Liver (tissue), 9 donors: Measurements from ENCODE around the gene KRT4. TPM values are rescaled to one million over a fixed set of nuclear protein-coding genes. Genes with fewer than 3 reads are reported as not detected.

Experiments
- DNase-seq: peaks from one replicate; pipeline ENCODE4 v3.0.0-alpha.2; 2017; ENCODE audit warnings: low spot score
- H3K27ac ChIP-seq, 2 donors: one replicate each; pipeline ENCODE4 v1.7.0; 2013; ENCODE audit warnings: inconsistent platforms in 2 of 2, low read length in 2 of 2, control low read depth in 1 of 2, low read depth in 1 of 2, mild to moderate bottlenecking in 1 of 2
- H3K27me3 ChIP-seq, 4 donors: one replicate each; pipeline versions ENCODE4 v1.6.1 to v1.7.0; 2013; ENCODE audit warnings: low read length in 3 of 4, inconsistent platforms in 1 of 4, mild to moderate bottlenecking in 1 of 4, moderate library complexity in 1 of 4; ENCODE audit not compliant: control insufficient read depth in 4 of 4, insufficient read depth in 4 of 4
- H3K36me3 ChIP-seq, 4 donors: one replicate each; pipeline versions ENCODE4 v1.6.1 to v1.7.0; 2013; ENCODE audit warnings: low read length in 3 of 4, mild to moderate bottlenecking in 3 of 4, low read depth in 1 of 4, moderate library complexity in 1 of 4; ENCODE audit not compliant: control insufficient read depth in 4 of 4, insufficient read depth in 3 of 4
- H3K4me1 ChIP-seq, 4 donors: one replicate each; pipeline versions ENCODE4 v1.6.1 to v1.7.0; 2013; ENCODE audit warnings: low read length in 3 of 4, mild to moderate bottlenecking in 3 of 4, moderate library complexity in 1 of 4; ENCODE audit not compliant: control insufficient read depth in 4 of 4, insufficient read depth in 4 of 4
- H3K4me3 ChIP-seq, 3 donors: one replicate each; pipeline versions ENCODE4 v1.6.1 to v1.7.0; 2013; ENCODE audit warnings: low read length in 3 of 3, control low read depth in 1 of 3, low read depth in 1 of 3, mild to moderate bottlenecking in 1 of 3
- H3K9ac ChIP-seq, 2 donors: one replicate each; pipeline ENCODE4 v1.7.0; 2013; ENCODE audit warnings: low read length in 2 of 2, mild to moderate bottlenecking in 2 of 2, moderate library complexity in 2 of 2, control low read depth in 1 of 2, low read depth in 1 of 2
- H3K9me3 ChIP-seq, 4 donors: one replicate each; pipeline versions ENCODE4 v1.6.1 to v1.7.0; 2013; ENCODE audit warnings: low read length in 3 of 4; ENCODE audit not compliant: control insufficient read depth in 4 of 4
- ATF3 ChIP-seq: IDR thresholded peaks from 2 replicates; pipeline ENCODE4 v1.6.1; 2016; ENCODE audit warnings: antibody characterized with exemption
- CTCF ChIP-seq: fragments of 150-350 bp; IDR thresholded peaks from 2 replicates; pipeline ENCODE4 v1.5.1; 2017; ENCODE audit warnings: improper control_type of control experiment, low read depth, low read length; ENCODE audit not compliant: missing input control
- EGR1 ChIP-seq, 2 donors: IDR thresholded peaks; 2 replicates each; pipeline ENCODE4 v1.6.1; 2016 to 2018; ENCODE audit warnings: antibody characterized with exemption in 2 of 2, low read depth in 2 of 2
- FOXA1 ChIP-seq: IDR thresholded peaks from 2 replicates; pipeline ENCODE4 v1.6.1; 2016; ENCODE audit warnings: antibody characterized with exemption
- GABPA ChIP-seq, 2 donors: IDR thresholded peaks in 1 of 2; conservative IDR thresholded peaks in 1 of 2; 2 replicates each; pipeline ENCODE4 v1.6.1; 2016; ENCODE audit warnings: antibody characterized with exemption in 2 of 2, mild to moderate bottlenecking in 1 of 2, moderate library complexity in 1 of 2
- HNF4A ChIP-seq, 2 donors: conservative IDR thresholded peaks; 2 replicates each; pipeline ENCODE4 v1.6.1; 2016; ENCODE audit warnings: antibody characterized with exemption in 2 of 2, mild to moderate bottlenecking in 2 of 2
- JUND ChIP-seq, 2 donors: IDR thresholded peaks; 2 replicates each; pipeline ENCODE4 v1.6.1; 2016; ENCODE audit warnings: antibody characterized with exemption in 2 of 2
- MAX ChIP-seq: IDR thresholded peaks from 2 replicates; pipeline ENCODE4 v1.6.1; 2016; ENCODE audit warnings: antibody characterized with exemption
- NR2F2 ChIP-seq: IDR thresholded peaks from 2 replicates; pipeline ENCODE4 v1.6.1; 2016; ENCODE audit warnings: antibody characterized with exemption
- RAD21 ChIP-seq, 2 donors: IDR thresholded peaks; 2 replicates each; pipeline ENCODE4 v1.6.1; 2016; ENCODE audit warnings: antibody characterized with exemption in 2 of 2, mild to moderate bottlenecking in 2 of 2
- REST ChIP-seq: IDR thresholded peaks from 2 replicates; pipeline ENCODE4 v1.6.1; 2016; ENCODE audit warnings: antibody characterized with exemption, mild to moderate bottlenecking
- SP1 ChIP-seq: IDR thresholded peaks from 2 replicates; pipeline ENCODE4 v1.6.1; 2018; ENCODE audit warnings: antibody characterized with exemption, mild to moderate bottlenecking
- YY1 ChIP-seq: IDR thresholded peaks from 2 replicates; pipeline ENCODE4 v1.6.1; 2016; ENCODE audit warnings: antibody characterized with exemption, mild to moderate bottlenecking
- WGBS: extraction: QIAGEN DNeasy Blood & Tissue Kit; methylation state at CpG from one replicate; pipeline ENCODE4 v1.1.7; 2013; 5-methylcytosine and 5-hydroxymethylcytosine counted together
- polyA plus RNA-seq, 2 donors: library from polyadenylated mRNA; stranded (reverse) in 1 of 2; unstranded in 1 of 2; fragments of 200-250 nt in 1 of 2; fragments of >200 nt in 1 of 2; fragmentation: Nextera tagmentation in 1 of 2; extraction: Ambion mirVana in 1 of 2; gene quantifications; one replicate each; pipeline versions ENCODE4 v1.2.1 to v1.2.3, GENCODE V29; 2013 to 2015
- total RNA-seq, 2 donors: library from RNA; depleted of rRNA; stranded (reverse); fragments of >200 nt; gene quantifications; one replicate each; pipeline ENCODE4 v1.2.3, GENCODE V29; 2014
- TF ChIP-seq, protein P1 (sequence below): IDR thresholded peaks from 2 replicates; pipeline ENCODE4 v1.6.1; 2016; ENCODE audit warnings: antibody characterized with exemption
- donor health status: healthy.
- donor health status: healthy.
- donor health status: healthy.
- donor health status: healthy.
- donor health status: healthy.

Gene KRT4
- total and polyA plus RNA-seq, 4 donors, result 0.05 to 0.23 TPM; not detected in 2

DNA sequence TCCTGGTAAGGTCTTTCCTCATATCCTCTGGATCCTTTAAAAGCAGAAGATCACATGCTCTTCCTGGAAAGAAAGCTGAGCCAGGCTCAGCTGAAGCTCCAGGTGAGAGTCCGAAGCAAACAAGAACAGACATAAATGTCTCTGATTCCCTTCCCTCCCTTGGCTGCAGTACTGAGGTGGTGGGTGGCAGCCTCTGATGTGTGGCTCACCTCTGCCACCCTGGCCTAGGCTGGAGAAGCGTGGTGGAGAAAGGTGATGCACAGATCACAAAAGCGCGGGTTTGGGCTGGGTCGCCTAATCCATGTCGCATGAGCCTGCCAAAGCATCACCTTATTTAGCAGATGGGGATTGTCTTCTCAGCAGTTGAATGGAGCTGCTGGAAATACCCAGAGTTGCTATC lies 34.0 kb downstream of the KRT4 start:
- 88% methylated on average over 6 of the region's 6 CpGs for WGBS
- H3K27me3 ChIP-seq, result no peaks in the 10 kb centered on the region
- no peak for DNase-seq
- no peaks in the 10 kb centered on the region for H3K36me3 ChIP-seq
- TF ChIP-seq FOXA1 (no peak), ATF3 (no peak), GABPA (IDR thresholded peaks at IDR 0.05 in 1 of 2, conservative IDR thresholded peaks at IDR 0.05 in 1 of 2) (no peak), RAD21 (IDR thresholded peaks at IDR 0.05) (no peak), MAX (no peak), JUND (IDR thresholded peaks at IDR 0.05) (no peak), YY1 (no peak), NR2F2 (no peak)
- no peak overlapping the region for H3K4me3 ChIP-seq
- no peaks in the 10 kb centered on the region for H3K9me3 ChIP-seq
- H3K27ac ChIP-seq, result no peak overlapping the region
- no peak overlapping the region for H3K9ac ChIP-seq
- no peaks in the 10 kb centered on the region for H3K4me1 ChIP-seq

GRCh38 chr12:52778833-52779232 lies 35.1 kb downstream of the KRT4 start:
- Histone ChIP-seq H3K27ac (no peak overlapping the region), H3K4me3 (no peak overlapping the region), H3K36me3 (no peaks in the 10 kb centered on the region), H3K9me3 (no peaks in the 10 kb centered on the region), H3K9ac (no peak overlapping the region), H3K27me3 (no peaks in the 10 kb centered on the region), H3K4me1 (no peaks in the 10 kb centered on the region)
- TF ChIP-seq HNF4A (conservative IDR thresholded peaks at IDR 0.05), result no peak
- TF ChIP-seq SP1, result no peak
- no peak for TF ChIP-seq RAD21 (IDR thresholded peaks at IDR 0.05)
- no peak for TF ChIP-seq EGR1 (IDR thresholded peaks at IDR 0.05; ENCODE audit: low read depth in 2 of 2)
- no peak for TF ChIP-seq YY1
- no peak for TF ChIP-seq NR2F2
- no peak for TF ChIP-seq FOXA1
- TF ChIP-seq, protein P1, sequence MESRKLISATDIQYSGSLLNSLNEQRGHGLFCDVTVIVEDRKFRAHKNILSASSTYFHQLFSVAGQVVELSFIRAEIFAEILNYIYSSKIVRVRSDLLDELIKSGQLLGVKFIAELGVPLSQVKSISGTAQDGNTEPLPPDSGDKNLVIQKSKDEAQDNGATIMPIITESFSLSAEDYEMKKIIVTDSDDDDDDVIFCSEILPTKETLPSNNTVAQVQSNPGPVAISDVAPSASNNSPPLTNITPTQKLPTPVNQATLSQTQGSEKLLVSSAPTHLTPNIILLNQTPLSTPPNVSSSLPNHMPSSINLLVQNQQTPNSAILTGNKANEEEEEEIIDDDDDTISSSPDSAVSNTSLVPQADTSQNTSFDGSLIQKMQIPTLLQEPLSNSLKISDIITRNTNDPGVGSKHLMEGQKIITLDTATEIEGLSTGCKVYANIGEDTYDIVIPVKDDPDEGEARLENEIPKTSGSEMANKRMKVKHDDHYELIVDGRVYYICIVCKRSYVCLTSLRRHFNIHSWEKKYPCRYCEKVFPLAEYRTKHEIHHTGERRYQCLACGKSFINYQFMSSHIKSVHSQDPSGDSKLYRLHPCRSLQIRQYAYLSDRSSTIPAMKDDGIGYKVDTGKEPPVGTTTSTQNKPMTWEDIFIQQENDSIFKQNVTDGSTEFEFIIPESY, result no peak
- no peak for TF ChIP-seq CTCF
- TF ChIP-seq REST, result no peak
- TF ChIP-seq MAX, result no peak
- no peak for TF ChIP-seq GABPA (IDR thresholded peaks at IDR 0.05 in 1 of 2, conservative IDR thresholded peaks at IDR 0.05 in 1 of 2)
- 89% methylated on average over 2 of the region's 2 CpGs for WGBS
- DNase-seq, result no peak
